H1 (cell line): ENCODE results near the gene SNRNP70. TPM values are rescaled to one million over a fixed set of nuclear protein-coding genes. Genes with fewer than 3 reads are reported as not detected.

Experiments
- CTCF ChIA-PET: fragments of 300-600 bp; sonication (Branson Sonifier 250); formaldehyde crosslinking; loops from one replicate; lab custom pipeline; 2021; ENCODE audit not compliant: partially characterized antibody; lab: Charles Lee
- POLR2A ChIA-PET: fragments of 300-600 bp; sonication (Branson Sonifier 250); formaldehyde crosslinking; loops from one replicate; lab custom pipeline; 2021; ENCODE audit warnings: inconsistent platforms; ENCODE audit not compliant: partially characterized antibody; lab: Charles Lee
- DNase-seq, 2 experiments: peaks; one replicate each; pipeline versions ENCODE4 v3.0.0 to v3.0.0-alpha.2; 2010 to 2022; ENCODE audit warnings: low spot score in 2 of 2, low read depth in 1 of 2, mixed read lengths in 1 of 2
- FAIRE-seq: peaks from 2 replicates; lab custom pipeline; 2011; peaks lifted over from hg19 to GRCh38; lab: Jason Lieb, UNC
- H2AFZ ChIP-seq: 2 replicates; pipeline ENCODE4 v1.8.1; 2012; ENCODE audit warnings: low read length, inconsistent platforms
- H2AK5ac ChIP-seq: 2 replicates; pipeline ENCODE4 v1.6.1; 2013; ENCODE audit warnings: low read depth, low read length
- H2BK120ac ChIP-seq: replicated peaks from 2 replicates; pipeline ENCODE3; 2013; ENCODE audit warnings: low read depth, low read length, inconsistent platforms
- H2BK12ac ChIP-seq: 2 replicates; pipeline ENCODE4 v1.6.1; 2013; ENCODE audit warnings: low read depth, low read length
- H2BK15ac ChIP-seq: 2 replicates; pipeline ENCODE4 v1.6.1; 2013; ENCODE audit warnings: low read length
- H2BK20ac ChIP-seq: 2 replicates; pipeline ENCODE4 v1.6.1; 2013; ENCODE audit warnings: low read length
- H2BK5ac ChIP-seq: 2 replicates; pipeline ENCODE4 v1.6.1; 2013; ENCODE audit warnings: low read depth, low read length
- H3K14ac ChIP-seq: 2 replicates; pipeline ENCODE4 v1.6.1; 2013; ENCODE audit warnings: inconsistent platforms; ENCODE audit not compliant: insufficient read length
- H3K18ac ChIP-seq: 2 replicates; pipeline ENCODE4 v1.6.1; 2013; ENCODE audit warnings: low read length; ENCODE audit errors: extremely low read depth
- H3K23ac ChIP-seq: 2 replicates; pipeline ENCODE4 v1.6.1; 2013; ENCODE audit warnings: inconsistent platforms; ENCODE audit not compliant: insufficient read length
- H3K23me2 ChIP-seq: 2 replicates; pipeline ENCODE4 v1.6.1; 2013; ENCODE audit warnings: low read depth, low read length
- H3K27ac ChIP-seq: 2 replicates; pipeline ENCODE4 v1.6.1; 2011; ENCODE audit warnings: low read depth, low read length, inconsistent platforms
- H3K27me3 ChIP-seq, 4 experiments: replicated peaks in 1 of 4; 1 replicate in 1 of 4; 2 replicates in 3 of 4; pipeline versions ENCODE4 v1.6.1 to v1.8.1; 2011 to 2013; ENCODE audit warnings: low read length in 3 of 4, mild to moderate bottlenecking in 3 of 4, inconsistent platforms in 2 of 4, mixed read lengths in 2 of 4, moderate library complexity in 1 of 4; ENCODE audit not compliant: control insufficient read depth in 3 of 4, insufficient read depth in 3 of 4; ENCODE audit errors: extremely low read depth in 1 of 4
- H3K36me3 ChIP-seq, 4 experiments: 2 replicates each; pipeline versions ENCODE4 v1.6.1 to v1.8.1; 2011 to 2013; ENCODE audit warnings: mild to moderate bottlenecking in 4 of 4, low read length in 3 of 4, moderate library complexity in 2 of 4, control low read depth in 1 of 4, inconsistent platforms in 1 of 4; ENCODE audit not compliant: insufficient read depth in 4 of 4, control insufficient read depth in 2 of 4
- H3K4ac ChIP-seq: replicated peaks from 2 replicates; pipeline ENCODE3; 2013; ENCODE audit warnings: low read length, low read depth, mixed read lengths, inconsistent platforms; ENCODE audit not compliant: insufficient read length
- H3K4me1 ChIP-seq, 4 experiments: replicated peaks in 1 of 4; 1 replicate in 1 of 4; 2 replicates in 3 of 4; pipeline versions ENCODE4 v1.6.1 to v1.8.1; 2011 to 2013; ENCODE audit warnings: low read length in 3 of 4, inconsistent platforms in 2 of 4, mixed read lengths in 1 of 4; ENCODE audit not compliant: insufficient read depth in 4 of 4, control insufficient read depth in 3 of 4
- H3K4me2 ChIP-seq, 2 experiments: 2 replicates each; pipeline versions ENCODE4 v1.6.1 to v1.8.1; 2011 to 2013; ENCODE audit warnings: low read depth in 2 of 2, low read length in 2 of 2, control low read depth in 1 of 2, inconsistent platforms in 1 of 2, mild to moderate bottlenecking in 1 of 2; ENCODE audit not compliant: insufficient read depth in 1 of 2
- H3K4me3 ChIP-seq, 4 experiments: fragments of 200-600, 300-600 bp in 1 of 4; sonication (generic), shearing (Covaris generic), sonication (Bioruptor Twin) in 1 of 4; 2 replicates each; pipeline versions ENCODE4 v1.5.1 to v1.8.1; 2011 to 2016; ENCODE audit warnings: low read length in 4 of 4, low read depth in 3 of 4, control low read depth in 2 of 4, inconsistent platforms in 2 of 4, mild to moderate bottlenecking in 2 of 4, mixed read lengths in 1 of 4, moderate library complexity in 1 of 4; ENCODE audit not compliant: insufficient read depth in 2 of 4; ENCODE audit errors: extremely low read depth in 1 of 4
- H3K56ac ChIP-seq: replicated peaks from 2 replicates; pipeline ENCODE3; 2013; ENCODE audit warnings: low read depth, mild to moderate bottlenecking, mixed read lengths, low read length, inconsistent platforms; ENCODE audit not compliant: insufficient read length
- H3K79me1 ChIP-seq: 2 replicates; pipeline ENCODE4 v1.6.1; 2013; ENCODE audit warnings: low read depth, low read length, control low read depth
- H3K79me2 ChIP-seq, 2 experiments: 2 replicates each; pipeline versions ENCODE4 v1.6.1 to v1.8.1; 2012 to 2013; ENCODE audit warnings: low read length in 2 of 2, mild to moderate bottlenecking in 2 of 2, inconsistent platforms in 1 of 2; ENCODE audit not compliant: insufficient read depth in 2 of 2, control insufficient read depth in 1 of 2
- H3K9ac ChIP-seq, 4 experiments: replicated peaks in 1 of 4; 1 replicate in 1 of 4; 2 replicates in 3 of 4; pipeline versions ENCODE4 v1.6.1 to v1.8.1; 2011 to 2013; ENCODE audit warnings: low read depth in 3 of 4, low read length in 3 of 4, control low read depth in 2 of 4, mild to moderate bottlenecking in 2 of 4, moderate library complexity in 2 of 4, inconsistent platforms in 1 of 4; ENCODE audit errors: extremely low read depth in 1 of 4
- H3K9me3 ChIP-seq, 2 experiments: 2 replicates each; pipeline versions ENCODE4 v1.6.1 to v1.8.1; 2012 to 2013; ENCODE audit warnings: mild to moderate bottlenecking in 2 of 2, moderate library complexity in 2 of 2, control low read depth in 1 of 2, inconsistent platforms in 1 of 2, low read depth in 1 of 2, low read length in 1 of 2, mixed read lengths in 1 of 2; ENCODE audit not compliant: insufficient read depth in 2 of 2
- H4K20me1 ChIP-seq, 2 experiments: replicated peaks in 1 of 2; 2 replicates each; pipeline versions ENCODE3 to v1.8.1; 2011 to 2013; ENCODE audit warnings: inconsistent platforms in 2 of 2, low read length in 2 of 2, mild to moderate bottlenecking in 1 of 2; ENCODE audit not compliant: insufficient read depth in 2 of 2, control insufficient read depth in 1 of 2
- H4K5ac ChIP-seq: 2 replicates; pipeline ENCODE4 v1.6.1; 2013; ENCODE audit warnings: low read length, low read depth, mixed read lengths, inconsistent platforms; ENCODE audit not compliant: insufficient read length
- H4K8ac ChIP-seq: 2 replicates; pipeline ENCODE4 v1.8.0; 2013; ENCODE audit warnings: mild to moderate bottlenecking, moderate library complexity, low read length, inconsistent platforms; ENCODE audit not compliant: insufficient read depth; ENCODE audit errors: extremely low read depth
- H4K91ac ChIP-seq: replicated peaks from 2 replicates; pipeline ENCODE3; 2013; ENCODE audit warnings: low read length, mixed read lengths, inconsistent platforms; ENCODE audit not compliant: insufficient read length
- ASH2L ChIP-seq: fragments of 200-600, 300-600 bp; sonication (generic); IDR thresholded peaks from one replicate; pipeline ENCODE4 v1.7.1; 2017; ENCODE audit warnings: low read length
- BACH1 ChIP-seq: IDR thresholded peaks from 2 replicates; pipeline ENCODE4 v1.6.1; 2012; ENCODE audit warnings: low read length, improper control_type of control experiment
- CBX5 ChIP-seq: fragments of 300-800, 300-1000 bp; sonication (generic); IDR thresholded peaks from 2 replicates; pipeline ENCODE4 v1.7.1; 2016; ENCODE audit warnings: antibody characterized with exemption, low read length, low read depth
- CEBPB ChIP-seq: IDR thresholded peaks from 2 replicates; pipeline ENCODE4 v1.6.1; 2012; ENCODE audit warnings: low read depth, low read length
- CREB1 ChIP-seq: IDR thresholded peaks from 2 replicates; pipeline ENCODE4 v1.6.1; 2012; ENCODE audit warnings: inconsistent platforms
- CTBP2 ChIP-seq: IDR thresholded peaks from 2 replicates; pipeline ENCODE4 v1.7.0; 2011; ENCODE audit warnings: borderline replicate concordance, mild to moderate bottlenecking, moderate library complexity, mixed read lengths, low read length; ENCODE audit not compliant: insufficient read depth, insufficient read length
- EP300 ChIP-seq, 2 experiments: IDR thresholded peaks; 1 replicate in 1 of 2; 2 replicates in 1 of 2; pipeline ENCODE4 v1.6.1; 2011 to 2012; ENCODE audit warnings: low read depth in 2 of 2, low read length in 2 of 2, mild to moderate bottlenecking in 2 of 2, borderline replicate concordance in 1 of 2, inconsistent platforms in 1 of 2, moderate library complexity in 1 of 2
- EZH2 ChIP-seq: fragments of 200-600 bp; sonication (generic); IDR thresholded peaks from 2 replicates; pipeline ENCODE4 v1.7.1; 2012; ENCODE audit warnings: low read depth, mild to moderate bottlenecking, moderate library complexity, low read length, inconsistent platforms; ENCODE audit not compliant: severe bottlenecking
- KDM4A ChIP-seq: IDR thresholded peaks from one replicate; pipeline ENCODE4 v1.7.1; 2012; ENCODE audit warnings: low read depth, mild to moderate bottlenecking, moderate library complexity, low read length, inconsistent platforms; ENCODE audit not compliant: severe bottlenecking
- YY1 ChIP-seq: IDR thresholded peaks from 2 replicates; pipeline ENCODE4 v1.6.1; 2011; ENCODE audit warnings: low read depth, mild to moderate bottlenecking, low read length
- ZNF274 ChIP-seq: IDR thresholded peaks from 2 replicates; pipeline ENCODE4 v1.7.0; 2012; ENCODE audit warnings: low read length, borderline replicate concordance; ENCODE audit errors: extremely low read depth
- WGBS, 2 experiments: shearing (Covaris generic) in 1 of 2; methylation state at CpG; one replicate each; pipeline versions ENCODE4 v1.1.6 to v1.1.7; 2013 to 2015; ENCODE audit warnings: low lambda C conversion rate in 2 of 2, mixed read lengths in 2 of 2, inconsistent platforms in 1 of 2, low coverage in 1 of 2, missing lambda C conversion rate in 1 of 2; ENCODE audit not compliant: insufficient replicate concordance in 2 of 2, insufficient coverage in 1 of 2, insufficient read length in 1 of 2; ENCODE audit errors: extremely low coverage in 1 of 2, missing lambda C conversion rate in 1 of 2; 5-methylcytosine and 5-hydroxymethylcytosine counted together
- polyA plus RNA-seq, 7 experiments: library from polyadenylated mRNA; depleted of rRNA in 3 of 7; stranded (reverse) in 5 of 7; unstranded in 2 of 7; fragments of >200 nt in 5 of 7; fragments of 200-250 nt in 2 of 7; gene quantifications; 1 replicate in 5 of 7; 2 replicates in 1 of 7; 4 replicates in 1 of 7; pipeline versions ENCODE4 v1.2.1 to v1.2.3, GENCODE V29; 2011 to 2013; ENCODE audit warnings: missing spikeins in 2 of 7, mixed read lengths in 2 of 7
- total RNA-seq: library from RNA; stranded (reverse); fragmentation: NEBNext Ultra II Directional; extraction: Animal tissue kit (Norgen Biotek cat#: 25700); gene quantifications from 2 replicates; pipeline ENCODE4 v1.2.1, GENCODE V29; 2021

SNRNP70 gene
- total and polyA plus RNA-seq, 2 of the 8 experiments (the other 6 are each of a cell fraction or from before 2014, with no cell fraction given) = 231 to 235 TPM

DNA sequence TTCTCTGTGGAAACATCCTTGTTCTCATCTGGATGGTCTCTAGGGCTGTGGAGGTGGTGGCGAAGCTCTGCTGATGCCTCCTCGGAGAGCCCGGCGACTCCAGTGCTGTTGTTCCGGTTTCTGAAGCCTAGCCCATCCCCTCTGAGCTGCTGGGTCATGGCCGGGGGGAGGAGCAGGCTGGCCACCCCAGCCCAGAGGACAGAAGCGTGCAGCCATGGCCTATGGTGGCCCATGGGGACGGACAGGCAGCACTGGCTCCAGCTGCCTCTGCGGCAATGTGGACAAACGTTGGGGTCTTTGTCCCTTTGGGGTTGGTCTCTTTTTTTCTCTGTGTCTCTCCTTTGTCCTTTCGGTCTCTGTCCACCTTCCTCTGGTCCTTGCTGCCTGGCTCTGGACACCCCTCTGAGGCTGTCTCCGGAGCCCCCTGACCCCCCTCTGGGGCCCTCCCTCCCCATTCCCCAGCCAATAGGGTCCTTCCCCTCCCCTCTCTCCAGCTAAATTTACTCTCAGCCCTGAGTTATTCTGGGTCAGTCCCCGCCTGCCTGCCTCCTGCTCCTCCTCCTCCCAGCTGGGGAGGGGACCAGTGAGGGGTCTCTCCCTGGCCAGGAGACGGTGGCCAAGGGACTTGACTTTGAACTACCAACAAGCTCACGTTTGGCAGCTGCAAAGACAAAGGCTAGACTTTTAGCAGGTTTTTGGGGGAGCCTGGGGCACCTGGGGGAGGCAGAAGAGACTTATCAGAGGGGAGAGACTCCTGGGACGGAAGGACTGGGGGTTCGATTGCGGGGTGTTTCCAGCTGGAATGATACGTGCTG, 70.0 kb downstream of the SNRNP70 start, which contains the start of gene HRC:
TSS of gene HRC (minus strand) at position 392 of the 815 bp plus-strand sequence. CDS start at position 233, 159 bp downstream.
- Histone ChIP-seq H2AFZ (no peak within 1 kb of the TSS), H2AK5ac (peak within 1 kb of the TSS; percentile 58), H3K79me2 (no peaks in the 10 kb centered on the region), H4K20me1 (no peaks in the 10 kb centered on the region), H3K9ac (no peak within 1 kb of the TSS; a peak in 1 of 7 replicates), H2BK20ac (peak within 1 kb of the TSS; percentile 56), H4K8ac (peak within 1 kb of the TSS; percentile 87), H3K23me2 (peaks cover 19% of the 10 kb centered on the region; the same call in 1 of the 2 replicates), H3K14ac (no peak within 1 kb of the TSS), H3K79me1 (no peaks in the 10 kb centered on the region), H3K27me3 (peaks cover 0 to 14% (median 9%) of the 10 kb centered on the region in 4 experiments; a peak in 4 of 7 replicates), H2BK120ac (peak within 1 kb of the TSS; percentile 18), H3K4me2 (peak within 1 kb of the TSS; percentile 28 to 46; a peak in 3 of 4 replicates), H3K27ac (no peak within 1 kb of the TSS), H2BK5ac (no peak within 1 kb of the TSS), H4K5ac (no peak within 1 kb of the TSS), H3K9me3 (no peaks in the 10 kb centered on the region), H3K36me3 (no peaks in the 10 kb centered on the region), H3K4ac (no peak within 1 kb of the TSS), H3K4me1 (peaks cover 0 to 22% (median 16%) of the 10 kb centered on the region in 4 experiments; a peak in 6 of 7 replicates), H4K91ac (peak within 1 kb of the TSS; percentile 94), H2BK12ac (peak within 1 kb of the TSS; percentile 45; the same call in 1 of the 2 replicates), H3K18ac (peak within 1 kb of the TSS; percentile 48; the same call in 1 of the 2 replicates), H2BK15ac (peak within 1 kb of the TSS; percentile 88; the same call in 1 of the 2 replicates), H3K56ac (no peak within 1 kb of the TSS), H3K23ac (no peak within 1 kb of the TSS), H3K4me3 (peak within 1 kb of the TSS in 1 of 4 experiments; percentile 36; a peak in 1 of 8 replicates)
- POLR2A ChIA-PET = interaction anchor here (1.0 kb wide), 1 partner anchor 38 kb away, joined by 4 read pairs; no protein-coding TSS in a partner anchor
- CTCF ChIA-PET = interaction anchor here (0.6 to 2.2 kb wide), 7 partner anchors 9 to 58 kb away, joined by 3 to 9 read pairs (median 4); no protein-coding TSS in a partner anchor
- WGBS, 2 experiments = 73% methylated on average over 12 of the region's 19 CpGs; no CpG with 5 or more reads in 1 of the 2 experiments
- DNase-seq (peak in 1 of 2 experiments; percentile 51), FAIRE-seq (no peak)
- TF ChIP-seq CTBP2 (no peak), CEBPB (no peak), YY1 (no peak), CBX5 (no peak), ASH2L (no peak), CREB1 (no peak), BACH1 (no peak), EP300 (IDR thresholded peaks at IDR 0.05; ENCODE audit: borderline replicate concordance in 1 of 2, low read depth in 2 of 2, low read length in 2 of 2) (no peak), ZNF274 (no peak), KDM4A (no peak), EZH2 (no peak)
